ENCODE results near the gene PRICKLE4. TPM values are rescaled to one million over a fixed set of nuclear protein-coding genes. Genes with fewer than 3 reads are reported as not detected.

PRICKLE4 gene
- total and polyA plus RNA-seq, 2 of the 13 experiments (the other 11 are each of a cell fraction or from before 2014, with no cell fraction given): 0.92 to 1.2 TPM

- TF ChIP-seq AKNA (CRISPR knock-in tag; IDR thresholded peaks at IDR 0.05; ENCODE audit: borderline replicate concordance) (no peak), ZBTB39 (CRISPR knock-in tag; IDR thresholded peaks at IDR 0.05) (0 out of 2 replicates have a peak, but pooled peaks have one; percentile 6), AGO2 (optimal IDR thresholded peaks at IDR 0.05; ENCODE audit: low read depth, low read length) (peak; percentile 29)
- no peaks in the 10 kb centered on the region; a peak in 2 of 5 replicates for H3K27me3 ChIP-seq (ENCODE audit: control insufficient read depth in 1 of 2, insufficient read depth in 2 of 2, low read length in 2 of 2)
- no peak for DNase-seq (ENCODE audit: low spot score)
- no peak overlapping the region for H3K9ac ChIP-seq (ENCODE audit: insufficient read depth, low read depth, low read length)
- H2AFZ ChIP-seq (ENCODE audit: low read length): no peak overlapping the region
- BruUV-seq (replicated peaks): no TSS peak
- no peaks in the 10 kb centered on the region for H4K20me1 ChIP-seq (ENCODE audit: insufficient read depth, low read length)
- no peak overlapping the region for H3K4me2 ChIP-seq (ENCODE audit: low read depth, low read length)
- H3K4me3 ChIP-seq (replicated peaks in 1 of 3; ENCODE audit: insufficient read depth in 1 of 3, low read depth in 2 of 3, low read length in 3 of 3): no peak overlapping the region
- WGBS (ENCODE audit: low lambda C conversion rate): 95% methylated on average over 11 of the region's 11 CpGs
- no peaks in the 10 kb centered on the region for H3K9me3 ChIP-seq (ENCODE audit: low read length)
- ATAC-seq: no peak
- peaks cover 7 to 14% of the 10 kb centered on the region in 2 experiments for H3K36me3 ChIP-seq (replicated peaks in 1 of 2; ENCODE audit: control insufficient read depth in 1 of 2, insufficient read depth in 2 of 2, low read length in 2 of 2)
- in situ Hi-C loops (cut with HindIII; ENCODE audit: extremely low pct_ligation_motif_present, low pct_unique_long_range_greater_than_20kb): loop anchor here (5.0 to 25.0 kb wide), 3 partner anchors 137 to 427 kb away; partner anchors contain the start of genes BYSL, MED20 and MRPS10
- no peak for FAIRE-seq
- peaks cover 20% of the 10 kb centered on the region for H3K79me2 ChIP-seq (ENCODE audit: insufficient read depth, low read length)
- POLR2A ChIA-PET: interaction anchor here (1.5 to 3.5 kb wide), 5 partner anchors 17 to 264 kb away, joined by 4 to 60 read pairs (median 19); partner anchors contain the start of genes TAF8 and TFEB
- intact Hi-C loops (cut with micrococcal nuclease; ENCODE audit: unreplicated experiment): loop anchor here (5.0 kb wide), 2 partner anchors 382 to 418 kb away; no protein-coding TSS in a partner anchor
- no peak overlapping the region for H3K27ac ChIP-seq (ENCODE audit: extremely low read length, insufficient read depth, low read length)
- CTCF ChIA-PET (ENCODE audit: low intra/inter-chr PET ratio, low total read pairs): interaction anchor here (1.4 to 3.1 kb wide), 3 partner anchors 9 to 259 kb away, joined by 5 to 29 read pairs (median 17); no protein-coding TSS in a partner anchor
- H3K4me1 ChIP-seq (ENCODE audit: insufficient read depth, low read length): peaks cover 38% of the 10 kb centered on the region
Measured at GRCh38 chr6:41785254-41785653, 4.7 kb downstream of the PRICKLE4 start.

Measured in HepG2 (cell line).